Left ventricle myocardium inferior (tissue), 1 donor: ENCODE results near the gene ING1. TPM values are rescaled to one million over a fixed set of nuclear protein-coding genes. Genes with fewer than 3 reads are reported as not detected.
A peak's percentile ranks its signal among the peaks of the same experiment; 100 is the strongest.
"Not testable (repeated sequence)": the region's sequence is repeated elsewhere in the genome, so short reads cannot be mapped to it uniquely, and the experiment has no call there.

Experiments used
- DNase-seq: peaks from one replicate; pipeline ENCODE4 v3.0.0-alpha.2; 2020
- H3K27ac ChIP-seq: fragments of 200-600 bp; replicated peaks from 2 replicates; pipeline ENCODE4 v1.8.0; 2021
- H3K27me3 ChIP-seq: fragments of 200-600 bp; 2 replicates; pipeline ENCODE4 v1.8.0; 2021; ENCODE audit warnings: low read depth
- H3K36me3 ChIP-seq: fragments of 200-600 bp; 2 replicates; pipeline ENCODE4 v1.8.0; 2021
- H3K4me1 ChIP-seq: fragments of 200-600 bp; 2 replicates; pipeline ENCODE4 v1.8.0; 2021
- H3K4me3 ChIP-seq: fragments of 200-600 bp; 2 replicates; pipeline ENCODE4 v1.8.0; 2021; ENCODE audit warnings: mild to moderate bottlenecking, moderate library complexity
- H3K9me3 ChIP-seq: fragments of 200-600 bp; replicated peaks from 2 replicates; pipeline ENCODE4 v1.8.0; 2021
- intact Hi-C: fragments of 100-400 bp; cut with micrococcal nuclease; formaldehyde crosslinking; loops from one replicate; pipeline ENCODE4 v1.11.0; 2022
- total RNA-seq: library from RNA; stranded (reverse); fragmentation: NEBNext Ultra II Directional; extraction: Animal tissue kit (Norgen Biotek cat#: 25700); gene quantifications from one replicate; pipeline ENCODE4 v1.2.1, GENCODE V29; 2021
- TF ChIP-seq, protein P1 (sequence below): fragments of 200-600 bp; IDR thresholded peaks from 2 replicates; pipeline ENCODE4 v1.8.0; 2021; ENCODE audit warnings: antibody characterized with exemption, mild to moderate bottlenecking, borderline replicate concordance
- donor health status: DM: no; HTN: yes; CAD: no; lungs with severe emphysema.

Gene ING1
- total RNA-seq, 1 donor from 2014 or later, result 6.9 TPM

- H3K27me3 ChIP-seq, result no peaks in the 10 kb centered on the region
- no peak overlapping the region for H3K27ac ChIP-seq
- H3K9me3 ChIP-seq, result peaks cover 4% of the 10 kb centered on the region
- DNase-seq, result no peak
- H3K4me1 ChIP-seq, result no peaks in the 10 kb centered on the region
- intact Hi-C loops, result no loop called here
- TF ChIP-seq, protein P1, sequence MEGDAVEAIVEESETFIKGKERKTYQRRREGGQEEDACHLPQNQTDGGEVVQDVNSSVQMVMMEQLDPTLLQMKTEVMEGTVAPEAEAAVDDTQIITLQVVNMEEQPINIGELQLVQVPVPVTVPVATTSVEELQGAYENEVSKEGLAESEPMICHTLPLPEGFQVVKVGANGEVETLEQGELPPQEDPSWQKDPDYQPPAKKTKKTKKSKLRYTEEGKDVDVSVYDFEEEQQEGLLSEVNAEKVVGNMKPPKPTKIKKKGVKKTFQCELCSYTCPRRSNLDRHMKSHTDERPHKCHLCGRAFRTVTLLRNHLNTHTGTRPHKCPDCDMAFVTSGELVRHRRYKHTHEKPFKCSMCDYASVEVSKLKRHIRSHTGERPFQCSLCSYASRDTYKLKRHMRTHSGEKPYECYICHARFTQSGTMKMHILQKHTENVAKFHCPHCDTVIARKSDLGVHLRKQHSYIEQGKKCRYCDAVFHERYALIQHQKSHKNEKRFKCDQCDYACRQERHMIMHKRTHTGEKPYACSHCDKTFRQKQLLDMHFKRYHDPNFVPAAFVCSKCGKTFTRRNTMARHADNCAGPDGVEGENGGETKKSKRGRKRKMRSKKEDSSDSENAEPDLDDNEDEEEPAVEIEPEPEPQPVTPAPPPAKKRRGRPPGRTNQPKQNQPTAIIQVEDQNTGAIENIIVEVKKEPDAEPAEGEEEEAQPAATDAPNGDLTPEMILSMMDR, result no peak
- peaks cover 57% of the 10 kb centered on the region for H3K36me3 ChIP-seq
- H3K4me3 ChIP-seq, result no peak overlapping the region
Measured at GRCh38 chr13:110669036-110669435, 44.5 kb upstream of the ING1 start.

DNA sequence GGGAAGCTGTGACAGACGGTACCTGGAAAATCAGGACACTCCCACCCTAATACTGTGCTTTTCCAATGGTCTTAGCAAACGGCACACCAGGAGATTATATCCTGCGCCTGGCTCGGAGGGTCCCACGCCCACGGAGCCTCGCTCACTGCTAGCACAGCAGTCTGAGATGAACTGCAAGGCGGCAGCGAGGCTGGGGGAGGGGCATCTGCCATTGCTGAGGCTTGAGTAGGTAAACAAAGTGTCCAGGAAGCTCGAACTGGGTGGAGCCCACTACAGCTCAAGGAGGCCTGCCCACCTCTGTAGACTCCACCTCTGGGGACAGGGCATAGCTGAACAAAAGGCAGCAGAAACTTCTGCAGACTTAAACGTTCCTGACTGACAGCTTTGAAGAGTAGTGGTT is 43.7 kb upstream of the ING1 start:
- H3K9me3 ChIP-seq, H3K27ac ChIP-seq, H3K4me1 ChIP-seq, H3K4me3 ChIP-seq, intact Hi-C loops, DNase-seq, H3K27me3 ChIP-seq: not testable (repeated sequence)
- H3K36me3 ChIP-seq, result peaks cover 53% of the 10 kb centered on the region

GRCh38 chr13:110676595-110677587 is 36.6 kb upstream of the ING1 start:
- no peak overlapping the region for H3K27ac ChIP-seq
- intact Hi-C loops, result no loop called here
- no peak overlapping the region for H3K4me3 ChIP-seq
- H3K4me1 ChIP-seq, result no peaks in the 10 kb centered on the region
- DNase-seq, result no peak
- H3K9me3 ChIP-seq, result peaks cover 5% of the 10 kb centered on the region
- TF ChIP-seq, protein P1, result no peak
- H3K27me3 ChIP-seq, result no peaks in the 10 kb centered on the region
- peaks cover 42% of the 10 kb centered on the region for H3K36me3 ChIP-seq

- no peak overlapping the region for H3K27ac ChIP-seq
- no peak for DNase-seq
- peaks cover 52% of the 10 kb centered on the region for H3K36me3 ChIP-seq
- H3K9me3 ChIP-seq, result peaks cover 5% of the 10 kb centered on the region
- no peaks in the 10 kb centered on the region for H3K27me3 ChIP-seq
- no peak overlapping the region for H3K4me3 ChIP-seq
- intact Hi-C loops, result no loop called here
- H3K4me1 ChIP-seq, result no peaks in the 10 kb centered on the region
- TF ChIP-seq, protein P1, result no peak
Measured at GRCh38 chr13:110677731-110678545, 35.6 kb upstream of the ING1 start.

DNA sequence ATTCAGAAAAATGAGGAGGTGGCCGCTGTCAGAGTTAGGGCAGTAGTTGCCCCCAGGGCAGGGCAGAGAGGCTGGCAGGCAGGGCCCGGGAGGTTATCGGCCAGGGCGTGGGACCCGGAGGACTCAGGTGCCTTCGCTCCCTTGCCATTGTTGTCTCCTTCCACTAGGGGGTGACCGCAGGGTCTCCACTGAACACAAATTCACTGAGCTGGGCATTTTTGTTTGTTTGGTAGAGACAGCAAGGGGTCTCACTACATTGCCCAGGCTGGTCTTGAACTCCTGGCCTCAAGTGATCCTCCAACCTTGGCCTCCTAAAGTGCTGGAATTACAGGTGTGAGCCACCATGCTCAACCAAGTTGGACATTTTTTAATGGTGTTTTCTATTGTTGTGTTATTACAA is 32.6 kb upstream of the ING1 start:
- H3K4me3 ChIP-seq, result no peak overlapping the region
- no peaks in the 10 kb centered on the region for H3K9me3 ChIP-seq
- H3K36me3 ChIP-seq, result peaks cover 72% of the 10 kb centered on the region
- no peaks in the 10 kb centered on the region for H3K27me3 ChIP-seq
- TF ChIP-seq, protein P1, result peak; percentile 47
- H3K27ac ChIP-seq, result no peak overlapping the region
- intact Hi-C loops, result no loop called here
- no peak for DNase-seq
- no peaks in the 10 kb centered on the region for H3K4me1 ChIP-seq
